Measurements from ENCODE around the gene SCML1. TPM values are rescaled to one million over a fixed set of nuclear protein-coding genes. Genes with fewer than 3 reads are reported as not detected.

SCML1 gene
- total and polyA plus RNA-seq, 9 of the 15 experiments (the other 6 are each of a cell fraction or from before 2014, with no cell fraction given): 0.01 to 0.04 (median 0.04) TPM; not detected in 6

DNA sequence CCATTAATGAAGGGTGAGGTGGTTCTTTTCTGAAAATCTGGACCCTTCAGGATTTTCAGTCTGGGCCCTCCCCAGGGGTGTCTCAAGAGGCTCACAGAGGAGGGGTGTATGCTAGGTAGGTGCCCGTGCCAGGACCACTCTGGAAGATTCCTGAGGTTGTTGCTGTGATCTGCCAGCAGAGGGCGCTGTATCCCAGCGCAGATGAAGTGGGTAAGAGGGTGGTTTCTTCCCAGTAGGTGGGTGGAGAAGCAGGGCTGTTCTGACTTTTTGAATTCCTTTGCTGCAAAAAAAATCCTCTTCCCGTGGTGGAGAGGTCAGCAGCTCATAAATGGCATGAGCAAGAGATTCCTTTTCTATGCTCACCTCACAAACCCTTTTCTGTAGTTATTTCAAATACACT, 51.1 kb downstream of the SCML1 start (continued):
- no peak for TF ChIP-seq RBM15 (IDR thresholded peaks at IDR 0.05; ENCODE audit: insufficient read depth, low read length)
- peak; percentile 17; the same call in 1 of the 2 replicates for TF ChIP-seq TEAD2 (tag; IDR thresholded peaks at IDR 0.05)
- TF ChIP-seq XRCC4 (IDR thresholded peaks at IDR 0.05; ENCODE audit: extremely low read depth, insufficient read depth, insufficient read length): no peak
- TF ChIP-seq XRCC3 (IDR thresholded peaks at IDR 0.05): no peak
- peak; percentile 15 to 51; a peak in 2 of 4 replicates for TF ChIP-seq RAD21 (CRISPR knock-in tag; conservative IDR thresholded peaks at IDR 0.05 in 1 of 2, IDR thresholded peaks at IDR 0.05 in 1 of 2)
- no peak for TF ChIP-seq TSHZ1 (CRISPR knock-in tag; IDR thresholded peaks at IDR 0.05)
- no peak for TF ChIP-seq FOXJ3 (CRISPR knock-in tag; IDR thresholded peaks at IDR 0.05)
- no peak for TF ChIP-seq SNIP1 (IDR thresholded peaks at IDR 0.05; ENCODE audit: low read depth)
- TF ChIP-seq ZNF347 (CRISPR knock-in tag; IDR thresholded peaks at IDR 0.05; ENCODE audit: low read depth): no peak
- no peak for TF ChIP-seq ATF2 (CRISPR knock-in tag; IDR thresholded peaks at IDR 0.05)
- no peak for TF ChIP-seq SREBF1 (IDR thresholded peaks at IDR 0.05; ENCODE audit: borderline replicate concordance, low read depth, low read length)
- TF ChIP-seq TEAD4 (IDR thresholded peaks at IDR 0.05; ENCODE audit: low read length): 0 out of 2 replicates have a peak, but pooled peaks have one; percentile 16
- TF ChIP-seq TEAD4 (CRISPR knock-in tag; IDR thresholded peaks at IDR 0.05; ENCODE audit: borderline replicate concordance): no peak
- TF ChIP-seq SMARCE1 (IDR thresholded peaks at IDR 0.05): no peak

Data from K562 (cell line).